Measurements from ENCODE around the gene FBXO7.

GRCh38 chr22:32527756-32528155 is 53.1 kb downstream of the FBXO7 start:
- TF ChIP-seq POLR2A (IDR thresholded peaks at IDR 0.05) (no peak), CTCF (IDR thresholded peaks at IDR 0.05) (no peak)
